SH-SY5Y (cell line): ENCODE results near the gene SEC61B.

Source experiments
- GATA2 ChIP-seq: IDR thresholded peaks from 2 replicates; pipeline ENCODE4 v1.6.1; 2011; ENCODE audit warnings: mild to moderate bottlenecking, low read depth, low read length
- GATA3 ChIP-seq: IDR thresholded peaks from 2 replicates; pipeline ENCODE4 v1.6.1; 2011; ENCODE audit warnings: low read depth, mild to moderate bottlenecking, low read length, moderate library complexity

- TF ChIP-seq GATA3: no peak
- TF ChIP-seq GATA2: no peak
Measured at GRCh38 chr9:99262949-99263418, 40.9 kb downstream of the SEC61B start.
